Measurements from ENCODE around the gene CGN.

Gene CGN

GRCh38 chr1:151510957-151511635 is at the start of gene CGN:
TSS of gene CGN (plus strand) at chr1:151511387. CDS start at chr1:151518520, 7,133 bp downstream.
- peak; percentile 92 for DNase-seq

GRCh38 chr1:151461694-151462093 is 49.5 kb upstream of the CGN start:
- no peak for DNase-seq

GRCh38 chr1:151465026-151465425 is 46.2 kb upstream of the CGN start:
- no peak for DNase-seq

GRCh38 chr1:151472856-151473731 is 38.1 kb upstream of the CGN start:
- no peak for DNase-seq

GRCh38 chr1:151474745-151475144 is 36.4 kb upstream of the CGN start:
- no peak for DNase-seq

- DNase-seq: no peak
These were observed 36.0 kb upstream of the CGN start for GRCh38 chr1:151475175-151475574.

GRCh38 chr1:151476083-151476482 is 35.1 kb upstream of the CGN start:
- no peak for DNase-seq

- DNase-seq: no peak
These were observed 34.1 kb upstream of the CGN start for GRCh38 chr1:151477066-151477465.

- no peak for DNase-seq
These were observed 32.9 kb upstream of the CGN start for GRCh38 chr1:151478140-151478812.

GRCh38 chr1:151478923-151479322 is 32.3 kb upstream of the CGN start:
- DNase-seq: no peak

- DNase-seq: no peak
These were observed 31.7 kb upstream of the CGN start for GRCh38 chr1:151479462-151479861.

GRCh38 chr1:151482017-151482416 is 29.2 kb upstream of the CGN start:
- no peak for DNase-seq

- no peak for DNase-seq
These were observed 25.4 kb upstream of the CGN start for GRCh38 chr1:151485685-151486255.

GRCh38 chr1:151486557-151486956 is 24.6 kb upstream of the CGN start:
- no peak for DNase-seq

GRCh38 chr1:151491641-151492040 is 19.5 kb upstream of the CGN start:
- DNase-seq: no peak

- no peak for DNase-seq
These were observed 19.1 kb upstream of the CGN start for GRCh38 chr1:151492120-151492519.

GRCh38 chr1:151493042-151493441 is 18.1 kb upstream of the CGN start:
- DNase-seq: no peak

- DNase-seq: no peak
These were observed 16.4 kb upstream of the CGN start for GRCh38 chr1:151494741-151495281.

- no peak for DNase-seq
These were observed 15.9 kb upstream of the CGN start for GRCh38 chr1:151495316-151495715.

- DNase-seq: no peak
These were observed 11.8 kb upstream of the CGN start for GRCh38 chr1:151499365-151499764.

- DNase-seq: no peak
These were observed 11.3 kb upstream of the CGN start for GRCh38 chr1:151499930-151500329.

- no peak for DNase-seq
These were observed 9.7 kb upstream of the CGN start for GRCh38 chr1:151501474-151501873.

Measured in NCI-H1048 (cell line).